PC-9 (cell line): Measurements from ENCODE around the gene KCNJ2.

Experiments used
- EZH2 ChIP-seq: fragments of 200-600 bp; sonication (generic); IDR thresholded peaks from 2 replicates; pipeline ENCODE4 v1.8.0; 2017; ENCODE audit warnings: antibody characterized with exemption, low read depth
- TF ChIP-seq, protein P1 (sequence below): fragments of 200-600 bp; sonication (generic); conservative IDR thresholded peaks from 2 replicates; pipeline ENCODE4 v1.6.1; 2017; ENCODE audit warnings: mixed run types, antibody characterized with exemption, mild to moderate bottlenecking, moderate library complexity

DNA sequence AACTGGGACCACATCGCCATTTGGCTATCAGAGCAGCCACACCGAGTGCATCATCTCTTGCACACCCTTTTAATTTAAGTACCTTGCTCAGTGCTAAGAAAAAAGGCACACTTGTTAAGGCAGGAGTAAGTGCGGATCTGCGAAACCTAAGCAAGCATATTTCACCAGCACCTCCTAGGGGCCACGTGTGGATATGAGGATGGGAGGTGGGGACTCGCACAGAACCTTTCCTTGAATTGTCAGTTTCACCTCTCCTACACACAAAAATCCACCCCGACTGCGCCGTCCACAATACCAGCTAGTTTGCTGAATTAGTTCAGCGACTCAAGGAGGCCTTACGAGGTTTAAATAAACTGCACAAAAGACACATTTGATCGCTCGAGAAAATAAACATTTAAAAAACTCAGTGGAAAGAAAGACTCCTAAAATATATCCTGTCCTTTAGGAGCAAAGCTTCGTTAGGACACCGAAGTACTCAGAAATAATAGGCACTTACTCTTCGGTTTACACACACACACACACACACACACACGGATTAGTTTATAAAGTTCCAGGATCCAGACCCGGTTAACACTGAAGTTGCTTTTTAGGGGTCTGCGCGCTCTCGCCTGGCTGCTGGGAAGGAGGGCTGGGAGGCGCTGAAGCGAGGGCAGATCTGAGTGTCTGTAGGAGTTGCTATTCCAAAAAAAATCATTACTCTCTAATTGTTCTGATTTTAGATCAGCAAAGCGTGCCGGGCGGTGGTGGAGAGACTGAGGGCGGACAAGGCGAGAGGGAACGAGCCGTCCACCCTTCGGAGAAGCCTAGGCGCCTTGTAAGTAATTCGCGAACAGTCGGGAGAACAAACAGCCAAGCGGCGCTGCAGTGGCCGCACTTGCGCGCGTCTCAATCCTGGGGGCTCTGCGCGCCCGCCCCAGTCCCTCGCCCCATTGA is 1.0 kb upstream of the KCNJ2 start:
- no peak for TF ChIP-seq EZH2
- TF ChIP-seq, protein P1, sequence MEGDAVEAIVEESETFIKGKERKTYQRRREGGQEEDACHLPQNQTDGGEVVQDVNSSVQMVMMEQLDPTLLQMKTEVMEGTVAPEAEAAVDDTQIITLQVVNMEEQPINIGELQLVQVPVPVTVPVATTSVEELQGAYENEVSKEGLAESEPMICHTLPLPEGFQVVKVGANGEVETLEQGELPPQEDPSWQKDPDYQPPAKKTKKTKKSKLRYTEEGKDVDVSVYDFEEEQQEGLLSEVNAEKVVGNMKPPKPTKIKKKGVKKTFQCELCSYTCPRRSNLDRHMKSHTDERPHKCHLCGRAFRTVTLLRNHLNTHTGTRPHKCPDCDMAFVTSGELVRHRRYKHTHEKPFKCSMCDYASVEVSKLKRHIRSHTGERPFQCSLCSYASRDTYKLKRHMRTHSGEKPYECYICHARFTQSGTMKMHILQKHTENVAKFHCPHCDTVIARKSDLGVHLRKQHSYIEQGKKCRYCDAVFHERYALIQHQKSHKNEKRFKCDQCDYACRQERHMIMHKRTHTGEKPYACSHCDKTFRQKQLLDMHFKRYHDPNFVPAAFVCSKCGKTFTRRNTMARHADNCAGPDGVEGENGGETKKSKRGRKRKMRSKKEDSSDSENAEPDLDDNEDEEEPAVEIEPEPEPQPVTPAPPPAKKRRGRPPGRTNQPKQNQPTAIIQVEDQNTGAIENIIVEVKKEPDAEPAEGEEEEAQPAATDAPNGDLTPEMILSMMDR = no peak
